Adrenal gland (tissue), 12 donors: ENCODE results near the gene RPRD1B. TPM values are rescaled to one million over a fixed set of nuclear protein-coding genes. Genes with fewer than 3 reads are reported as not detected.

Experiments
- DNase-seq, 7 donors: peaks; one replicate each; pipeline ENCODE4 v3.0.0-alpha.2; 2019 to 2020
- H3K27ac ChIP-seq, 5 donors: fragments of 200-600 bp; sonication (generic) in 4 of 5; 1 replicate in 3 of 5; 2 replicates in 2 of 5; pipeline versions ENCODE4 v1.5.1 to v1.8.0; 2016 to 2020; ENCODE audit warnings: mild to moderate bottlenecking in 1 of 5
- H3K27me3 ChIP-seq: fragments of 200-600 bp; 2 replicates; pipeline ENCODE4 v1.8.0; 2021
- H3K36me3 ChIP-seq, 2 donors: fragments of 200-600 bp; replicated peaks in 1 of 2; 1 replicate in 1 of 2; 2 replicates in 1 of 2; pipeline versions ENCODE4 v1.5.1 to v1.8.0; 2018 to 2022
- H3K4me1 ChIP-seq, 2 donors: fragments of 200-600 bp; replicated peaks in 1 of 2; 1 replicate in 1 of 2; 2 replicates in 1 of 2; pipeline versions ENCODE4 v1.5.1 to v1.8.0; 2018 to 2021
- H3K4me3 ChIP-seq, 4 donors: fragments of 200-600 bp; sonication (generic) in 3 of 4; one replicate each; pipeline ENCODE4 v1.5.1; 2016 to 2018
- H3K9me3 ChIP-seq, 3 donors: fragments of 200-600 bp; sonication (generic) in 1 of 3; replicated peaks in 1 of 3; 1 replicate in 2 of 3; 2 replicates in 1 of 3; pipeline versions ENCODE4 v1.5.1 to v1.8.0; 2016 to 2021
- POLR2A ChIP-seq, 2 donors: fragments of 450-650 bp; IDR thresholded peaks; one replicate each; pipeline ENCODE4 v1.6.1; 2017; ENCODE audit warnings: antibody characterized with exemption in 2 of 2, mild to moderate bottlenecking in 2 of 2, moderate library complexity in 1 of 2
- WGBS, 4 donors: extraction: QIAGEN DNeasy Blood & Tissue Kit in 2 of 4; methylation state at CpG; one replicate each; pipeline versions ENCODE4 v1.1.5 to v1.1.7; 2013 to 2017; 5-methylcytosine and 5-hydroxymethylcytosine counted together
- intact Hi-C, 2 donors: fragments of 100-400 bp; cut with DNase I; formaldehyde crosslinking; loops; one replicate each; pipeline versions ENCODE4 v1.14.1 to v1.15.0; 2022 to 2023
- polyA plus RNA-seq, 3 donors: library from polyadenylated mRNA; stranded (reverse); fragments of 200-250 nt in 2 of 3; fragments of 350-450 nt in 1 of 3; fragmentation: Illumina TruSeq in 1 of 3; extraction: RNeasy Lipid Tissue Mini Kit (QIAGEN cat#74804) in 1 of 3; gene quantifications; one replicate each; pipeline ENCODE4 v1.2.3, GENCODE V29; 2013 to 2014
- total RNA-seq, 9 donors: library from RNA; depleted of rRNA in 4 of 9; stranded (reverse); fragments of >200 nt in 4 of 9; fragments of 120-200 nt in 1 of 9; fragmentation: NEBNext Ultra II Directional in 1 of 9; extraction: Animal tissue kit (Norgen Biotek cat#: 25700) in 1 of 9; gene quantifications; one replicate each; pipeline versions ENCODE4 v1.1.0 to v1.2.4, GENCODE V29; 2013 to 2023
- TF ChIP-seq, protein P1 (sequence below), 6 experiments: fragments of 450-650 bp in 4 of 6; fragments of 200-600 bp in 2 of 6; sonication (generic) in 1 of 6; IDR thresholded peaks; 1 replicate in 5 of 6; 2 replicates in 1 of 6; pipeline versions ENCODE4 v1.5.1 to v1.8.0; 2016 to 2021; ENCODE audit warnings: antibody characterized with exemption in 6 of 6, mild to moderate bottlenecking in 2 of 6, moderate library complexity in 1 of 6
- donor health status: healthy with polysubstance abuse.
- donor health status: Bipolar disorder and iron deficiency.
- donor health status: DM: yes; HTN: yes; CAD: no.
- donor health status: DM: no; HTN: no; CAD: no.
- donor health status: DM: no; HTN: no; CAD: no.
- donor health status: DM: yes; HTN: yes; CAD: no.

RPRD1B gene
- total and polyA plus RNA-seq, 12 donors, result 5.9 to 36.4 (median 27.1) TPM

DNA sequence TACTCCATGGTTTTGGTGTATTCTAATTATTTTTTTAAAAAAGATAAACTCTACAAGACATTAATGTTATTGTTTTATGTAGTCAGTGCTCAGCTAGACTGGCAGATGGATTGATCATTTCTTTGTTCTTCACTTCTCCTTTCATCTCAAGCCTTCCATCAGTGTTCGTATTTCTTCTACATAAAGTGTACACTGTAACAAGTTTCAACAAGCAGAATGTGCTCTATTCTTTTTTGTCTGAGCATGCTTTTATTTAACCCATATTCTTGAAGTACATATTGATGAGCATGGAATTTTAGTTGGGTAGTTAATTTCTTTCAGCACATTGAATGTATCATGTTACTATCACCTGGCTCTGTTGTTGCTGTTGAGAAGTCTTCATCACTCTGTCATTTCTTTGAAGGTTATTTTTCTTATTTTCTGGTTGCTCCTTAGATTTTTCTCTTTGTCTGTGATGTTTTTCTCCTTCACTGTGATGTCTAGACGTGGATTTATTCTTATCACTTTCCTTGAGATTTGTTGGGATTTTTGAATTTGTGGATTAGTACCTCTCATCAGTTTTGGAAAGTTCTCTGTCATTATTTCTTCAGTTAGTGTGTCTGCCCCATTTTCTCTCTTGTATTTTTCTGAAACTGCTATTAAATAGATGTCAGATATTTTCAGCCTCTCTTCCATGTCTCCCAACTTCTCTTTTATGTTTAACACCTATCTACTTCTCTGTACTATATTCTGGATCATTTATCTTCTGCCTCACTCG, 83.0 kb downstream of the RPRD1B start:
- H3K27me3 ChIP-seq, result no peaks in the 10 kb centered on the region
- no peak overlapping the region for H3K27ac ChIP-seq
- TF ChIP-seq POLR2A (IDR thresholded peaks at IDR 0.05), result no peak
- TF ChIP-seq, protein P1, sequence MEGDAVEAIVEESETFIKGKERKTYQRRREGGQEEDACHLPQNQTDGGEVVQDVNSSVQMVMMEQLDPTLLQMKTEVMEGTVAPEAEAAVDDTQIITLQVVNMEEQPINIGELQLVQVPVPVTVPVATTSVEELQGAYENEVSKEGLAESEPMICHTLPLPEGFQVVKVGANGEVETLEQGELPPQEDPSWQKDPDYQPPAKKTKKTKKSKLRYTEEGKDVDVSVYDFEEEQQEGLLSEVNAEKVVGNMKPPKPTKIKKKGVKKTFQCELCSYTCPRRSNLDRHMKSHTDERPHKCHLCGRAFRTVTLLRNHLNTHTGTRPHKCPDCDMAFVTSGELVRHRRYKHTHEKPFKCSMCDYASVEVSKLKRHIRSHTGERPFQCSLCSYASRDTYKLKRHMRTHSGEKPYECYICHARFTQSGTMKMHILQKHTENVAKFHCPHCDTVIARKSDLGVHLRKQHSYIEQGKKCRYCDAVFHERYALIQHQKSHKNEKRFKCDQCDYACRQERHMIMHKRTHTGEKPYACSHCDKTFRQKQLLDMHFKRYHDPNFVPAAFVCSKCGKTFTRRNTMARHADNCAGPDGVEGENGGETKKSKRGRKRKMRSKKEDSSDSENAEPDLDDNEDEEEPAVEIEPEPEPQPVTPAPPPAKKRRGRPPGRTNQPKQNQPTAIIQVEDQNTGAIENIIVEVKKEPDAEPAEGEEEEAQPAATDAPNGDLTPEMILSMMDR (IDR thresholded peaks at IDR 0.05), result no peak
- WGBS, 4 donors, result 58 to 63% (median 61%) methylated on average over 3 of the region's 3 CpGs
- no peak for DNase-seq
- H3K4me1 ChIP-seq, result peaks cover 0 to 8% of the 10 kb centered on the region in 2 donors
- H3K36me3 ChIP-seq, result no peaks in the 10 kb centered on the region
- H3K4me3 ChIP-seq, result no peak overlapping the region
- no peaks in the 10 kb centered on the region for H3K9me3 ChIP-seq
- intact Hi-C loops, result no loop called here

- H3K36me3 ChIP-seq, result no peaks in the 10 kb centered on the region
- H3K4me3 ChIP-seq, result no peak overlapping the region
- DNase-seq, result no peak
- no peaks in the 10 kb centered on the region for H3K9me3 ChIP-seq
- intact Hi-C loops, result no loop called here
- H3K4me1 ChIP-seq, result peaks cover 0 to 8% of the 10 kb centered on the region in 2 donors
- no peak overlapping the region for H3K27ac ChIP-seq
- WGBS, 4 donors, result 85 to 92% (median 90%) methylated on average over 2 of the region's 2 CpGs
- TF ChIP-seq, protein P1 (IDR thresholded peaks at IDR 0.05), result no peak
- TF ChIP-seq POLR2A (IDR thresholded peaks at IDR 0.05), result no peak
- no peaks in the 10 kb centered on the region for H3K27me3 ChIP-seq
These were observed 83.7 kb downstream of the RPRD1B start for GRCh38 chr20:38117205-38117604.

- intact Hi-C loops, result no loop called here
- Histone ChIP-seq H3K9me3 (no peaks in the 10 kb centered on the region), H3K4me3 (no peak overlapping the region), H3K4me1 (peaks cover 2 to 11% of the 10 kb centered on the region in 2 donors), H3K36me3 (no peaks in the 10 kb centered on the region), H3K27ac (no peak overlapping the region), H3K27me3 (no peaks in the 10 kb centered on the region)
- WGBS, 4 donors, result 85 to 94% (median 91%) methylated on average over 3 of the region's 3 CpGs
- no peak for TF ChIP-seq POLR2A (IDR thresholded peaks at IDR 0.05)
- TF ChIP-seq, protein P1 (IDR thresholded peaks at IDR 0.05), result no peak
- no peak for DNase-seq
These were observed 84.1 kb downstream of the RPRD1B start for GRCh38 chr20:38117635-38118034.

GRCh38 chr20:38119446-38119845, 85.9 kb downstream of the RPRD1B start:
- H3K27me3 ChIP-seq, result no peaks in the 10 kb centered on the region
- H3K36me3 ChIP-seq, result no peaks in the 10 kb centered on the region
- no peak overlapping the region for H3K4me3 ChIP-seq
- intact Hi-C loops, result no loop called here
- DNase-seq, result no peak
- no peaks in the 10 kb centered on the region for H3K9me3 ChIP-seq
- H3K4me1 ChIP-seq, result peaks cover 9 to 11% of the 10 kb centered on the region in 2 donors
- TF ChIP-seq, protein P1 (IDR thresholded peaks at IDR 0.05), result no peak
- TF ChIP-seq POLR2A (IDR thresholded peaks at IDR 0.05), result no peak
- WGBS, 4 donors, result 88 to 95% (median 91%) methylated on average over 6 of the region's 6 CpGs
- no peak overlapping the region for H3K27ac ChIP-seq
